Right cardiac atrium (tissue), 5 donors: ENCODE data around the gene ATP13A2. TPM values are rescaled to one million over a fixed set of nuclear protein-coding genes. Genes with fewer than 3 reads are reported as not detected.
A peak's percentile ranks its signal among the peaks of the same experiment; 100 is the strongest.
"Not testable (repeated sequence)": the region's sequence is repeated elsewhere in the genome, so short reads cannot be mapped to it uniquely, and the experiment has no call there.

Source experiments
- ATAC-seq, 2 donors: fragments of 200-7000 bp; cut with Tn5 transposase; one replicate each; pipeline versions ENCODE4 v1.8.0 to v1.9.1; 2020; ENCODE audit warnings: moderate library complexity in 2 of 2, mild to moderate bottlenecking in 1 of 2
- DNase-seq, 3 donors: peaks; one replicate each; pipeline ENCODE4 v3.0.0-alpha.2; 2020
- H3K27ac ChIP-seq: one replicate; pipeline ENCODE4 v1.5.1; 2013; ENCODE audit warnings: mild to moderate bottlenecking, low read length, control low read depth, moderate library complexity
- H3K27me3 ChIP-seq: one replicate; pipeline ENCODE4 v1.6.1; 2013; ENCODE audit not compliant: control insufficient read depth, insufficient read depth
- H3K4me1 ChIP-seq: one replicate; pipeline ENCODE4 v1.6.1; 2013; ENCODE audit warnings: low read length; ENCODE audit not compliant: control insufficient read depth, insufficient read depth
- H3K4me3 ChIP-seq: one replicate; pipeline ENCODE4 v1.5.1; 2013; ENCODE audit warnings: low read length, control low read depth
- H3K9me3 ChIP-seq: one replicate; pipeline ENCODE4 v1.6.1; 2013; ENCODE audit warnings: low read length; ENCODE audit not compliant: control insufficient read depth
- WGBS: extraction: QIAGEN DNeasy Blood & Tissue Kit; methylation state at CpG from one replicate; pipeline ENCODE4 v1.1.7; 2013; 5-methylcytosine and 5-hydroxymethylcytosine counted together
- intact Hi-C, 4 donors: fragments of 100-400 bp; cut with DNase I; formaldehyde crosslinking; loops; one replicate each; pipeline versions ENCODE4 v1.11.0 to v1.14.0; 2022 to 2023
- polyA plus RNA-seq: library from polyadenylated mRNA; stranded (reverse); fragments of 200-250 nt; gene quantifications from one replicate; pipeline ENCODE4 v1.2.3, GENCODE V29; 2013
- total RNA-seq, 4 donors: library from RNA; stranded (reverse); fragmentation: NEBNext Ultra II Directional; extraction: Animal tissue kit (Norgen Biotek cat#: 25700); gene quantifications; one replicate each; pipeline ENCODE4 v1.2.1, GENCODE V29; 2021
- donor health status: healthy with polysubstance abuse.
- donor health status: DM: no; HTN: yes; CAD: no.
- donor health status: DM: no; HTN: no; CAD: no.
- donor health status: DM: no; HTN: yes; CAD: no; lungs with severe emphysema.
- donor health status: DM: yes; HTN: yes; CAD: no.

ATP13A2 gene
- total and polyA plus RNA-seq, 5 donors: 10.3 to 15.1 (median 14.0) TPM

GRCh38 chr1:16939386-16940180 lies 72.1 kb downstream of the ATP13A2 start:
- ATAC-seq (peak; percentile 35 to 40), DNase-seq (peak in 1 of 3 donors; percentile 30)
- H3K4me1 ChIP-seq, H3K27ac ChIP-seq, H3K9me3 ChIP-seq, intact Hi-C loops, H3K4me3 ChIP-seq, H3K27me3 ChIP-seq: not testable (repeated sequence)
- WGBS: 94% methylated on average over 32 of the region's 32 CpGs

GRCh38 chr1:16938351-16939321 lies 73.1 kb downstream of the ATP13A2 start:
- no peaks in the 10 kb centered on the region for H3K9me3 ChIP-seq
- ATAC-seq (peak; percentile 21 to 35), DNase-seq (no peak)
- no peaks in the 10 kb centered on the region for H3K27me3 ChIP-seq
- H3K4me1 ChIP-seq: no peaks in the 10 kb centered on the region
- WGBS: 69% methylated on average over 51 of the region's 51 CpGs
- H3K27ac ChIP-seq: no peak overlapping the region
- H3K4me3 ChIP-seq: no peak overlapping the region
- intact Hi-C loops: no loop called here

- intact Hi-C loops, H3K27ac ChIP-seq, H3K4me3 ChIP-seq, H3K27me3 ChIP-seq, H3K4me1 ChIP-seq, H3K9me3 ChIP-seq: not testable (repeated sequence)
- DNase-seq (peak in 1 of 3 donors; percentile 44), ATAC-seq (peak in 1 of 2 donors; percentile 16)
- WGBS: 87% methylated on average over 16 of the region's 16 CpGs
These were observed 75.1 kb downstream of the ATP13A2 start for GRCh38 chr1:16936580-16936979.

Other genes starting within 250 kb of the ATP13A2 start
- gene RNU1-2, start 115.9 kb downstream of the ATP13A2 start, total RNA-seq: 1,000 to 10,000 TPM; 3,675 to 8,578 (median 7,073) TPM
- gene RNU1-2, start 115.9 kb downstream of the ATP13A2 start, polyA plus RNA-seq: not detected
- 10 to 100 TPM in 3 of 4 donors, 1 to 10 TPM in 1; 6.7 to 11.9 (median 10.8) TPM for gene CROCC, start 90.0 kb downstream of the ATP13A2 start, total RNA-seq
- 14.6 TPM for gene CROCC, start 90.0 kb downstream of the ATP13A2 start, polyA plus RNA-seq
- 10 to 100 TPM in 1 of 4 donors, 1 to 10 TPM in 3; 5.9 to 11.6 (median 6.8) TPM for gene MFAP2, start 31.3 kb downstream of the ATP13A2 start, total RNA-seq
- gene MFAP2, start 31.3 kb downstream of the ATP13A2 start, polyA plus RNA-seq: 3.2 TPM
- 100 to 1,000 TPM; 209 to 255 (median 239) TPM for gene SDHB, start 42.1 kb upstream of the ATP13A2 start, total RNA-seq
- 311 TPM for gene SDHB, start 42.1 kb upstream of the ATP13A2 start, polyA plus RNA-seq
- gene PADI2, start 107.5 kb upstream of the ATP13A2 start, total RNA-seq: under 1 TPM; 0.17 to 0.68 (median 0.31) TPM
- 0.07 TPM for gene PADI2, start 107.5 kb upstream of the ATP13A2 start, polyA plus RNA-seq
- not detected for gene PADI1, start 193.2 kb upstream of the ATP13A2 start, total RNA-seq
- not detected for gene PADI1, start 193.2 kb upstream of the ATP13A2 start, polyA plus RNA-seq
- gene PADI3, start 237.2 kb upstream of the ATP13A2 start, total RNA-seq: not detected
- gene PADI3, start 237.2 kb upstream of the ATP13A2 start, polyA plus RNA-seq: not detected